Putamen (tissue), 1 donor: ENCODE data around the gene TP73.

Source experiments
- DNase-seq: peaks from one replicate; pipeline ENCODE4 v3.0.0-alpha.2; 2016; ENCODE audit warnings: low spot score

The TP73 gene

GRCh38 chr1:3708791-3709190, 56.5 kb downstream of the TP73 start:
- no peak for DNase-seq

- DNase-seq, result no peak
Measured at GRCh38 chr1:3710251-3710650, 57.9 kb downstream of the TP73 start.

DNA sequence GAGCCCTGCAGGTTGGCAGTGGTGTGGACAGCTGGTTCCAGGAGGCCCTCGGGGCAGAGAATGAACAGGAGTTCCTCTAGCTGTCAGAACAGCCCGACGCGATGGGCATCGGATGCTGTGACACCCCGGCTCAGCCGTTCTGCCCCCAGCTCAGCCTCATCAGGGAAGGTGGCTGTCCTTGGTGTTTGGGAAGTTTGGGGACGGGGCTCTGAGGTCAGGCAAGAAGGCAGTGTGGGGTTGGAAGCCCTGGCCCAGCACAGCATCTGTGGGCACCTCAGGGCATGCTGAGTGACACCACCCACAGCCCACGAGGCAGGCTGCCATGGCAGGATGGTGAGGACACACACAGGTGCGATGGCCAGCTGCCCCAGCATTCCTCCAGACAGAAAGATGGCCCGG, 59.1 kb downstream of the TP73 start:
- no peak for DNase-seq

DNA sequence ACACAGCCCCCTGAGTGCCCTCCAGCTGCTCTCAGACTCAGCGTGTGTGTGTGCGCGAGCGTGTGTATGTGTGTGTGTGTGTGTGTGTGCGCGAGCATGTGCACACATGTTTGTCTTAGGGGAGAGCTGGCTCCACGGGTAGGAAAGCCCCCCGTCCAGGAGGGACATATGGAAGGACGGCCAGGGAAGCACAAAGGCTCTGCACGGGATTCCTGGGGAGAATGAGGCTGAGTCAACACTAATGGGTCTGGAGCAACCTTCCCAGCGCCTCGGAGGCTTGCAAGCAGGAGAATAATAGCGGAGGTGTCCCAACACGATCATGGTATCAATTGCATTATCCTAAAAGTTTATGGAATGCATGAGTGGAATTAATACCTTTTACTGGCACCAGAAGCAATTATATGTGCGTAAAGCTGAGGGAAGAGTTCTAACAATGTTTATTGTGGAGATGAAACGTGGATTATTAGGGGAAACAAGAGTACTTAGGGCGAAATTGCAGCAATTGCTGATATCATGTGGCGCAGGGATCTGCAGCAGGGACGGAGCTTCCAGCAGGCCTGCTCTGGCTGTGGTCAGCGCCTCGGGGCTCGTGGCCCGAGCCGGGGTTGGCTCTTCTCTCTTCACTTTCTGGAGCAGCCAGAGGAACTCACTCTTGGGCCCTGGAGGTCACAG, 59.6 kb downstream of the TP73 start:
- DNase-seq, result no peak

GRCh38 chr1:3712573-3713535, 60.5 kb downstream of the TP73 start:
- DNase-seq, result peak; percentile 89

DNA sequence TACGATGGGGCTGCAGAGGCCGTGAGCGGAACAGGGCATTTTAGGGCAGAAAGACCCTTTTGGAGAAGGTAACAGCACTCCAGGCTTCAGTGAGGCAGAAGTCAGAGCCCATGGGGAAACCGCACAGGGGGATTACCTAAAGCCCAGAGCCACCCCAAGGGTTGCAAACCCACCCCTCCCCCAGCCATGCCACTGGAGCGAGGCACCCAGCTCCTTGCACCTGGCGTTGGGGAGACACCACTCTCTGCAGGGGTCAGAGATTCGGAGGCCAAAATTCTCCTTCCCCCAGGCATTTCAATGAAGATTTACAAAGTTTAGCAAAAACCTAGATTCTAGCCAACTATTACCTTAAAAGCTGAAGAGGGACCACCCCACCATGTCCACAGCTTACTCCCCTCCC, 61.5 kb downstream of the TP73 start:
- DNase-seq, result no peak

DNA sequence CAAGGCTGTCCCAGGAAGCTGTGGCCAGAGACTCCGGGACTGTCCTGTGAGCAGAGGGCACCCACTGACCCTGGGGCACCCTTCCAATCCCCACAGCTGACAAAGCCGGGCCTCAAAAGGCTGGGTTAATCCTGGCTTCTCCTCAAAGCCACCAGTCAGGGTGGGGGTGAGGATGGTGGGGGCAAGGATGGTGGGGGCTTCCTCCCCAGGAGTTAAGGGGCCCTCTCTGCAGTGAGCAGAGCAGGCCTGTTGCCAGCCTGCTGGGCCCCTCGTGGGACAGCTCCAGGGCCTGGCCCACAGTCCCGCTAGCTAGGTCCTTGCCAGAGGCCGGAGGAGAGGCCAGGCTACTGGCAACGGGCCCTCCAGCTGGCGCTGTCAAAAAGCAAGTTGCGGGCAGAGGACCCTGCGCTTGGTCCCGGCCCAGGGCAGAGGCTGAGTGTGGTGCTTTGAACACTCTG, 62.0 kb downstream of the TP73 start:
- peak; percentile 88 for DNase-seq

DNA sequence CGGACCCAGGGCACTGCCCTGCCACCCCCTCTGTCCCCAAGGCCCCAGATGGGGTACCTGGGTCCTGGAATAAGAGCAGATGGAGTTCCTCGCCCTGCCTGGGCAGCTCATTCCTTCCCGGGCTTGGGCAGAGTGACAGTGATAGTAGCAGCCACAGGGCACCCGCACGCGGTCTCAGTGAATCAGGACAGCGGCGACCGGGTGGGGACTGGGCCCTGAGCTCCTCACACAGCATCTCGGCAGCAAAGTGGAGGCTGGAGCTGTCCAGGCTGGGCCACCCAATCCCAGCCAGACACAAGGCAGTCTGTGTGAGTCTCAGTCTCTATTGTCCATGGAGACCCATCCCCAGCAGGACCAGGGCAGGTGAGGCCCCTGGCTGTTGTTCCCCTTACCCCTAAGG, 62.5 kb downstream of the TP73 start:
- no peak for DNase-seq

DNA sequence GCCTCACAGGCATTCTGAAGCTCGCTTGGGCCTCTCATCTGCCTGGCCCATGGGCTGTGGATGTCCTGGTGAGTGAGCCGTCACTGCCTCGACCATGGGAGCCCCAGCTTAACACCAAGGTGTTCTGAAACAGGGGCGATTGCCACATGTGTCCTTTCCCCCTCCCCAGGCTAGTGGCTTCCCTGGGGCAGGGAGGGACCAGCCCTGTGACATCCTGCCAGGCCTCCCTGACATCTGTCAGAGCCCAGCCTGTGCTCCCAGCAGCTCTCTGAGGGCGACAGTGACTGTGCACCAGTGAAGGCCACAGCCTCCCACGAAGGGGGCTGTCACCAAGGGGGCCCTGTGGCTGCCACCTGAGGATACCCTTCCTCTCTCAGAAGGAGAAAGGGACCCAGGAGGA, 64.0 kb downstream of the TP73 start:
- no peak for DNase-seq

- no peak for DNase-seq
Measured at GRCh38 chr1:3717041-3717714, 64.9 kb downstream of the TP73 start.

- no peak for DNase-seq
Measured at GRCh38 chr1:3717715-3718601, 65.6 kb downstream of the TP73 start.

- no peak for DNase-seq
Measured at GRCh38 chr1:3718764-3719163, 66.4 kb downstream of the TP73 start.

DNA sequence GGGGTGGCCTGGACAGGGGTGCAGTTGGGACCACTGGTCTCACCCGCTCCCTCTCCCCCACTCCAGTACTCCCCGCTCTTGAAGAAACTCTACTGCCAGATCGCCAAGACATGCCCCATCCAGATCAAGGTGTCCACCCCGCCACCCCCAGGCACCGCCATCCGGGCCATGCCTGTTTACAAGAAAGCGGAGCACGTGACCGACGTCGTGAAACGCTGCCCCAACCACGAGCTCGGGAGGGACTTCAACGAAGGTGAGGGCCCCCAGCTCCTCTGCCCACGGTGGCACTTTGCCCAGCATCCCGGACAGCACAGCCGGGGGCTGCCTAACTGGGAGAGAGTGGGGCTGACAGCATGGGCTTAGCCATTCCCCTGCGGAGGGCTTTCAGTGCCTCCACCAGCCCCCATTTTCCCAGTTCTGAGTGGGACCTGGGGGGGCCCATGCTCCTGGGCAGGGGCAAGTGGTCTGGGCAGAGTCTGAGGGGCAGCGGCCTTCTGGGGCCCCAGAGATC, 69.7 kb downstream of the TP73 start:
- no peak for DNase-seq

GRCh38 chr1:3722846-3723245, 70.5 kb downstream of the TP73 start:
- DNase-seq, result no peak

DNA sequence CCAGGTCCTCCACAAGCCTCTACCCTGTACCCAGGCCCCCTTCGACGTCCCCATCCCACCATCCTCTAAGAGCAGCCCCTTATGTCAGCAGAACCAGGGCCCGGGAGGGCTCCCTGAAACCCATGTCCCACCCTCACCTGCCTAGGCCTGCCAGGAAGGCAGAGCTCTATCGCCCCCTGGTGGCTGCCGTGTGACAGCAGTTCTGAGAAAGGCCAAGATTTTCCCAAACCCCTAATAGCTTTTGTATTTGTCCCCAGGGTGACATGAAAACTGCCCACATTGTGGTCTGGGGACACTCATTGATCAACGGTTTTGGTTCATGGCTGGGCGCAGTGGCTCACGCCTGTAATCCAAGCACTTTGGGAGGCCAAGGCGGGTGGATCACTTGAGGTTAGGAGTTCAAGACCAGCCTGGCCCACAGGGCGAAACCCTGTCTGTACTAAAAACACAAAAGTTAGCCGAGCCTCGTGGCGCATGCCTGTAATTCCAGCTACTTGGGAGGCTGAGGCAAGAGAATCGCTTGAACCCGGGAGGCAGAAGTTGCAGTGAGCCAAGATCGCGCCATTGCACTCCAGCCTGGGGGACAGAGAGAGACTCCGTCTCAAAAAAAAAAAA, 72.2 kb downstream of the TP73 start:
- peak; percentile 65 for DNase-seq

DNA sequence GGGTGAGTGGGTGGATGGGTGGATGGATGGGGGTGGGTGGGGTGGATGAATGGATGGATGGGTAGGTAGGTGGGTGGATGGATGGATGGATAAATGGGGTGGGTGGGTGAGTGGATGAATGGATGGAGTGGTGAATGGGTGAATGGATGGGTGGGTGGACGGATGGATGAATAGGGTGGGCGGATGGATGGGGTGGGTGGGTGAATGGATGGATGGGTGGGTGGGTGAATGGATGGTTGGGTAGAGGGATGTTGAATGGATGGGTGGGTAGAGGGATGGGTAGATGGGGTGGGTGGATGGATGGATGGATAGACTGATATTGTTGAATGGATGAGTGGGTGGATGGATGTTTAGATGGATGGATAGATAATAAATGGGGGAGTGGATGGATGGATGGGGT, 73.0 kb downstream of the TP73 start:
- no peak for DNase-seq

DNA sequence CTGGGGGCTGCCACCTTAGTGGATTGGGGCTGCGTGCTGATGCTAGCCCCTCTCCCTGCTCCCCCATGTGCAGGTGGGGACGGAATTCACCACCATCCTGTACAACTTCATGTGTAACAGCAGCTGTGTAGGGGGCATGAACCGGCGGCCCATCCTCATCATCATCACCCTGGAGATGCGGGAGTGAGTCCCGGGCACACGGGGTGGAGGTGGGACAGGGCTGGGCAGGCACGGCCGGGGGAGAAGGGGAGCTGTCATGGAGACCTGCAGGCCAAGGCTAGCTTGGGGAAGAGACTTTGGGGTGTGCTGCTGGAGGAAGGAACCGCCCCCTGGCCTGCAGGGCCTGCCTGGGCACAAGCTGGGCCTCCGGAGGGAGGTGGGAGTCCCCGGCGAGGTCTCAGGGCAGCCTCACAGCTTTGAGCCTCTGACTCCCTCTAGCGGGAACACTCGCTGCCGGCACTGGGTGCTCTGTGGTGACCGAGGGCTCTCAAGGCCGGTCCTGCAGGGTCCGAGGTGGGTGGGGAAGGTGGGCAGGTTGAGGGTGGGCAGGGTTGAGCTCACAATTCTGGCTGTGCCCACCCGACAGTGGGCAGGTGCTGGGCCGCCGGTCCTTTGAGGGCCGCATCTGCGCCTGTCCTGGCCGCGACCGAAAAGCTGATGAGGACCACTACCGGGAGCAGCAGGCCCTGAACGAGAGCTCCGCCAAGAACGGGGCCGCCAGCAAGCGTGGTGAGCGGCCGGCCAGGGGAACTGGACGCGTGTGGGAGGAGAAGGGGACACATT, 74.9 kb downstream of the TP73 start:
- DNase-seq, result no peak

- DNase-seq, result no peak
Measured at GRCh38 chr1:3727825-3728776, 75.8 kb downstream of the TP73 start.
